ENCODE data around the gene PTPN14.

- TF ChIP-seq CTCF (IDR thresholded peaks at IDR 0.05) (no peak), ZFX (IDR thresholded peaks at IDR 0.05; ENCODE audit: borderline replicate concordance) (no peak)
Observed at GRCh38 chr1:214498021-214498420, 53.4 kb downstream of the PTPN14 start.

Measured in 22Rv1 (cell line).